ENCODE measurements around the gene CUEDC1.

The CUEDC1 gene

GRCh38 chr17:57899822-57900221, 55.4 kb downstream of the CUEDC1 start:
- DNase-seq = peak in 3 of 58 donors; percentile 13 to 18 (median 15)

- DNase-seq = no peak
Observed at GRCh38 chr17:57899391-57899790, 55.8 kb downstream of the CUEDC1 start.

- peak in 42 of 58 donors; percentile 24 to 75 (median 53) for DNase-seq
Observed at GRCh38 chr17:57898487-57899311, 56.5 kb downstream of the CUEDC1 start.

GRCh38 chr17:57895382-57896060, 59.7 kb downstream of the CUEDC1 start:
- peak in 5 of 58 donors; percentile 13 to 45 (median 20) for DNase-seq

- no peak for DNase-seq
Observed at GRCh38 chr17:57894848-57895247, 60.4 kb downstream of the CUEDC1 start.

GRCh38 chr17:57892820-57893595, 62.2 kb downstream of the CUEDC1 start:
- peak in 55 of 58 donors; percentile 40 to 94 (median 79) for DNase-seq

- DNase-seq = peak in 52 of 58 donors; percentile 28 to 86 (median 70)
Observed at GRCh38 chr17:57892146-57892819, 62.9 kb downstream of the CUEDC1 start.

- DNase-seq = peak in 1 of 58 donors; percentile 65
Observed at GRCh38 chr17:57890857-57891232, 64.4 kb downstream of the CUEDC1 start.

- DNase-seq = peak in 30 of 58 donors; percentile 12 to 77 (median 32)
Observed at GRCh38 chr17:57889892-57890856, 65.0 kb downstream of the CUEDC1 start.

- no peak for DNase-seq
Observed at GRCh38 chr17:57889252-57889651, 66.0 kb downstream of the CUEDC1 start.

GRCh38 chr17:57888311-57889216, 66.6 kb downstream of the CUEDC1 start:
- no peak for DNase-seq

GRCh38 chr17:57887161-57887560, 68.1 kb downstream of the CUEDC1 start:
- DNase-seq = no peak

GRCh38 chr17:57886020-57886419, 69.2 kb downstream of the CUEDC1 start:
- DNase-seq = no peak

- no peak for DNase-seq
Observed at GRCh38 chr17:57885148-57885915, 69.9 kb downstream of the CUEDC1 start.

GRCh38 chr17:57881783-57882351, 73.3 kb downstream of the CUEDC1 start:
- DNase-seq = peak in 5 of 58 donors; percentile 14 to 25 (median 23)

GRCh38 chr17:57881143-57881542, 74.1 kb downstream of the CUEDC1 start:
- no peak for DNase-seq

GRCh38 chr17:57880086-57880456, 75.1 kb downstream of the CUEDC1 start:
- DNase-seq = no peak

Measured in anterior cingulate cortex (tissue), 58 donors.